ENCODE data around the gene KIAA0040. TPM values are rescaled to one million over a fixed set of nuclear protein-coding genes. Genes with fewer than 3 reads are reported as not detected.

Gene KIAA0040
- total and polyA plus RNA-seq, 2 donors (not counting 3 experiments of a cell fraction or from before 2014, with no cell fraction given), result 8.3 to 10.9 TPM

DNA sequence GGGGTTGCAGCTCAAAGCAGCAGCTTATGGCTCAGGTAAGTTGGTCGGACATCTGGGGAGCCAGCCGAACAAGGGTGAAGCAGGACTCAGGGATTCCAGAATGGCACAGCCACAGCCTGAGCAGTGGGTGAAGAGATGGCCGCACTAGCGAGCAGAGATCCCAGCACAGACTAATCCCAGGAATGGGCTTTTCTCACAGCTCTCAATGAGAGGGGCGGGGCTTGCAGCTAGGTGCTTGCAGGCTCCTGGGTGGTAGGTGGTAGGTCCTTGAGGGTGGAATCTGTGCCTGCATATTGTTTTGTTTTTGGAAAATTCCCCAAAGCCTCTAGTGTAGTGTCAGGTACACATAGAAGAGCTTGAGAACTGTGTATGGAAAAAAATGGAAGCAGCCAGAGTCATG, 9.0 kb downstream of the KIAA0040 start:
- intact Hi-C loops (cut with micrococcal nuclease) (no loop called here), dilution Hi-C loops (cut with MboI; ENCODE audit: extremely low pct_ligation_motif_present, low sequenced_read_pairs) (no loop called here)
- POLR2A ChIA-PET, result no interaction called here

More for the DNA sequence above, 9.0 kb downstream of the KIAA0040 start:
- no TSS peak for BruUV-seq (replicated peaks)
- Histone ChIP-seq H2AFZ (ENCODE audit: low read depth, low read length) (no peak overlapping the region), H3K9me1 (replicated peaks; ENCODE audit: control insufficient read depth, extremely low read depth, insufficient read depth, low read length) (no peaks in the 10 kb centered on the region), H3K9me3 (replicated peaks; ENCODE audit: control insufficient read depth, insufficient read depth, low read length) (no peaks in the 10 kb centered on the region), H3K4me2 (ENCODE audit: insufficient read depth, low read length) (no peak overlapping the region), H4K20me1 (replicated peaks; ENCODE audit: control insufficient read depth, extremely low read depth, insufficient read depth, low read length) (no peaks in the 10 kb centered on the region), H3K9ac (replicated peaks; ENCODE audit: extremely low read depth, insufficient read depth, low read length) (no peak overlapping the region), H3K27me3 (ENCODE audit: control insufficient read depth in 2 of 2, insufficient read depth in 2 of 2, low read length in 2 of 2) (no peaks in the 10 kb centered on the region), H3K4me1 (ENCODE audit: control insufficient read depth, extremely low read depth, insufficient read depth, low read length) (no peaks in the 10 kb centered on the region), H3K36me3 (ENCODE audit: control insufficient read depth in 2 of 2, extremely low read depth in 1 of 2, insufficient read depth in 2 of 2, low read length in 2 of 2) (no peaks in the 10 kb centered on the region), H3K27ac (ENCODE audit: insufficient read depth, low read depth, low read length) (no peak overlapping the region), H3K4me3 (replicated peaks in 1 of 3; ENCODE audit: insufficient read depth in 1 of 3, low read depth in 1 of 3, low read length in 3 of 3) (no peak overlapping the region), H3K79me2 (ENCODE audit: control insufficient read depth, insufficient read depth, low read length) (no peaks in the 10 kb centered on the region)
- CTCF ChIA-PET, result interaction anchor here (0.7 to 2.3 kb wide), 5 partner anchors 8 to 135 kb away, joined by 3 to 7 read pairs (median 3); partner anchors contain the start of gene KIAA0040
- DNase-seq (ENCODE audit: low read depth, low spot score), result no peak
- no peak for FAIRE-seq
- no peak for TF ChIP-seq JUN (IDR thresholded peaks at IDR 0.05; ENCODE audit: borderline replicate concordance, insufficient read depth, insufficient read length, low read depth)
- no peak for TF ChIP-seq EZH2 (IDR thresholded peaks at IDR 0.05; ENCODE audit: borderline replicate concordance, low read depth, low read length, severe bottlenecking)
- TF ChIP-seq POLR2A (IDR thresholded peaks at IDR 0.05; ENCODE audit: low read depth, low read length), result no peak
- no peak for TF ChIP-seq CTCF (IDR thresholded peaks at IDR 0.05; ENCODE audit: extremely low read depth in 1 of 2, insufficient read depth in 1 of 2, low read depth in 1 of 2, low read length in 2 of 2)
- no peak for TF ChIP-seq GATA2 (IDR thresholded peaks at IDR 0.05; ENCODE audit: insufficient read depth, insufficient read length, low read depth, low read length)
- no peak for TF ChIP-seq MAX (IDR thresholded peaks at IDR 0.05; ENCODE audit: insufficient read depth, insufficient read length)
- no peak for TF ChIP-seq POLR2AphosphoS5 (IDR thresholded peaks at IDR 0.05; ENCODE audit: insufficient read depth, low read depth, low read length)
- no peak for TF ChIP-seq MYC (IDR thresholded peaks at IDR 0.05; ENCODE audit: low read depth, low read length)
- TF ChIP-seq FOS (IDR thresholded peaks at IDR 0.05; ENCODE audit: borderline replicate concordance, insufficient read depth, low read length), result no peak

Data from endothelial cell of umbilical vein (primary cell).